Measurements from ENCODE around the gene NFE2.
"Not testable (repeated sequence)": the region's sequence is repeated elsewhere in the genome, so short reads cannot be mapped to it uniquely, and the experiment has no call there.

Gene NFE2
- 0 reads per million in 2 donors for total RNA-seq

DNA sequence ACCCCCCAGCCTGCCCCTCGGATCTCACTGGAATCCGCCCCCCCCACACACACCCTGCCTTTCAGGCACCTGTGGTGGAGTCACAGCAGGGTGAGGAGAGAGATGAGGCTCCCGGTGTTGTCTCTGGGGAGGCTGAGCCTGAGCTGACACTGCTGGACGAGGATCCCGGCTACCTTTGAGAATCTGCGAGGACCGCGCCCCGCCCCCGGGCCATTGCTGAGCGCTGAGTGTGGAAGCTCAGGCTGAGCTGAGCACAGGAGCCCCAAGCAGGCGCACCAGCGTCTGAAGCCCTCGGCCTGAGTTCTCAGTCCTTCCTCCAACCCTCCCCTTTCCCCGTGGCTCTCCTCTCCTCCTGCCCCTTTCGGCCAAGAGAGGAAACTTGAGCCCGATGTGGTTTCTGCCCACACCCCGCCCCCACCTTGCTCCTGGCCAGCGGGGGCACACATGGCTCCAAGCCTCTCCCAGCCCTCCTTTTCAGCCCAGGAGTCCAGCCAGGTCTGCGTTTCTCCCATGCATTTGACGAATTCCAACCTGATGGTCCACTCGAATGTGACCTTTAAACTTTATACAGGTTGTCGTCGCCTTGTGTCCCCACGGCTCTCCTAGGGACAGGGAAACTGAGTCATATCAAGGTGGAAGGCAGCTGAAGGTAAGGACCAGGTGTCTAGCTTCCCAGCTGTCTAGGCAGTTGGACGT is at the start of gene NFE2:
Gene NFE2, minus strand, starts transcription at position 284 of the 696 bp plus-strand sequence. CDS start 5,767 bp downstream, outside the sequence.
- no peak for DNase-seq

DNA sequence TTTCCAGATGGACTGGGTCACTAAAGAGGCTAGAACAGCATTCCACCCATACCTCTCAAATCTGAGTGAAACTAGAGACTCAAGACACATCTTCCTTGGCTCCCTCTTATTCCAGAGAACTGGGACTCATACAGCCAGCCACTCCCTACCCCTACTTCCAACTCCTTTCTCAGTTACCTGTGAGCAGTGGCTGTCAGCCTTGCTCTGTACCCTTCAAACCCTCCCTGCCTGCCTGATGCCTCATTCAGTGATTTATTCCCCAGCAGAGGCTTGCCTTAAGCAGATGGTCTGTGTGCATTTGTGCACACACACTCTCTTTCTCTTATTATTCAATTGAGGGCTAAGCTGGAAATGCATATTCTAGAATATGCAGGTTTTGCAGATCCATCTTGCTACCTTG is 48.9 kb upstream of the NFE2 start:
- DNase-seq = no peak

DNA sequence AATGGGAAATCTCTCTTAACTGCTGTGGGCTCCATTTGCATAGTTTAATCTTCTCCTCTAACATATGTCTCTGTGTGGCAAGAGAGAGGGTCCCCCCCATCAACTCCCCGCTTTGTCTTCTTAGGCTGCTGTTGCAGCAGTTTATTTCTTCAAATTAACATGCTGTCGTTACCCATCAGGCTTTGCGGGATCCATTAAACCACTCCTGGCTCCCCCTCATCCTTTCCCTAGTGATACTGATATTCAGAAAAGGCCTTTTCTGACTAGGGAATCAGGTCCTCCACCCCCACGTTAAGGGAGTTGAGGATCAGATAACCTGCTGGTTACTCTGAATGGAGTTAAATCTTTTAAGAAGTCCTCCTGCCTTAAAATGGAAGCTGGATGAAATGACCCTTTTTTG is 48.2 kb upstream of the NFE2 start:
- no peak for DNase-seq

DNA sequence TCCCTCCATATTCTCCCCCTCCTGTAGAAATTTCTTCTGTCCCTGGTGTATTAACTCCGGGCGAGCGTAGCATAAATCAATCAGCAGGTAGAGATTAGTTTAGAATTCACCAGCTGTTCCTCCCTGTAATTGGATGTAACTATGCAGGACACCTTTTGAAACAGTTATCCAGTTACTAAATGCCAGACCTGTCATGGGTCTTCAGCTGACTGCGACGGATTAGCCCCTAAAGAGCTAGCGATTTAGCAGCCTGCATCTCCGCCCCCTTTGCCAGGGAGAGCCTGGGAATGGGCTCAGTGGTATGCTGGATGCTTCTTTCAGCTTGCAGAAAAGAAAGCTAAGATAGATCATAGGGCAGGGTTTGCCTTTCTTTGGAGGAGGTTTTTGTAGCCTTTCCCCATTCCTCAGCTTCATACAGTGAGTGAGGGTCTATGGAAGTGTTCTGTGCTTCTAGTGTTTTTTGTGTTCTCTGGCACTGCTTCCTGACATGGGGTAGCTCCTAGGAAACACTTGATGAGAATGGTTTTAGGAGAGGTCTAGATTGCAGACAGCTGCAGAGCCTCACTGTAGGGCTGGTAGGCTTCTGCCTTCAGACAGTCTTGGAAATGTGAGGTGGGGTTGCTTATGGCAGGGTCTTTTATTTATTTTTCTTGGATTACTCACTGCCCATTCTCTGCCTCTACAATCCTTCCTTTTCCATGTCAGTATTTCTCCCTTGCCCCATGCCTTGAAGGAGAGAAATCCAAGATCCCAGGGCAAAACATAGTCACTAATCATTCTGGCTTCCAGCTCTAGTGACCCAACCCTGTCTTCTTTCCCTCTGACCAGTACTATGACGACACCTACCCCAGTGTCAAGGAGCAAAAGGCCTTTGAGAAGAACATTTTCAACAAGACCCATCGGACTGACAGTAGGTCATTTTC is 40.8 kb upstream of the NFE2 start:
- no peak for DNase-seq

DNA sequence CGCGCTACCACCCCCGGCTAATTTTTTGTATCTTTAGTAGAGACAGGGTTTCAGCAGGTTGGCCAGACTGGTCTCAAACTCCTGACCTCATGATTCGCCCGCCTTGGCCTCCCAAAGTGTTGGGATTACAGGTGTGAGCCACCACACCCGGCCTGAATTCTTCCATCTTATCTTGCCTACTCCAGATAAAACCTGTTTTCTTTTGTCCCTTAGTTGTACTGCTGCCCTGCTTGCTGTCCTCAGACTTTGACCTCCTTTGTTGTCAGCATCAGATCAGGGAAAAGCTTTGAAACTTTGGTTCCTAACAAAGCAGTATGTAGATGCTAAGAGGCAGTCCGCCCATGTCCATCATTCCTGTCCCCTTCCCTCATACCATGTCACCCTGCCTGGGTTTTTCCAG is 40.0 kb upstream of the NFE2 start:
- no peak for DNase-seq

DNA sequence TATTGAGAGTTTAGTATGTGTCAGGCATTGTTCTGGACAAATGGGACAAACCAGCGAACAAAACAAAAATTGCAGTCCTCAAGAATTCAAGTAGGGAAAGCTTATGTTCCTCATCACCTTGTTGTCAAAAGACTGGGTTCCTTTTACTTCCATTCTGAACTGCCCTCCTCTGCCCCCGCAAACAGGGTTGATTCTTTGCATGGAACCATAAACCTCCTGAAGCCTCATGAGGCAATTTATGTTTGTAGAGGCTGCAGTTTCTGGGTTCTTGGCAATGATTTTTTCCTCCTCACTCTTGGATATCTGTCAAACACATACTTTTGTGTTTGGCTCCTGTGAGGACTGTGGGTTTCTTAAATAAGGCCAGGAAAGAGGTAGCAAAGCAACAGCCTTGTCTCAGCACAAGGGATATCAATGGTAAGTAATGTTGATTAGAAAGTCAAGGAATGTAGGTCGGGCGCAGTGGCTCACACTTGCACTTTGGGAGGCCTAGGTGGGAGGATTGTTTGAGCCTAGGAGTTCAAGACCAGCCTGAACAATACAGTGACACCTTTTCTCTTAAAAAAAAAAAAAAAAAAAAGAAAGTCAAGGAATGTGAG is 38.0 kb upstream of the NFE2 start:
- no peak for DNase-seq

DNA sequence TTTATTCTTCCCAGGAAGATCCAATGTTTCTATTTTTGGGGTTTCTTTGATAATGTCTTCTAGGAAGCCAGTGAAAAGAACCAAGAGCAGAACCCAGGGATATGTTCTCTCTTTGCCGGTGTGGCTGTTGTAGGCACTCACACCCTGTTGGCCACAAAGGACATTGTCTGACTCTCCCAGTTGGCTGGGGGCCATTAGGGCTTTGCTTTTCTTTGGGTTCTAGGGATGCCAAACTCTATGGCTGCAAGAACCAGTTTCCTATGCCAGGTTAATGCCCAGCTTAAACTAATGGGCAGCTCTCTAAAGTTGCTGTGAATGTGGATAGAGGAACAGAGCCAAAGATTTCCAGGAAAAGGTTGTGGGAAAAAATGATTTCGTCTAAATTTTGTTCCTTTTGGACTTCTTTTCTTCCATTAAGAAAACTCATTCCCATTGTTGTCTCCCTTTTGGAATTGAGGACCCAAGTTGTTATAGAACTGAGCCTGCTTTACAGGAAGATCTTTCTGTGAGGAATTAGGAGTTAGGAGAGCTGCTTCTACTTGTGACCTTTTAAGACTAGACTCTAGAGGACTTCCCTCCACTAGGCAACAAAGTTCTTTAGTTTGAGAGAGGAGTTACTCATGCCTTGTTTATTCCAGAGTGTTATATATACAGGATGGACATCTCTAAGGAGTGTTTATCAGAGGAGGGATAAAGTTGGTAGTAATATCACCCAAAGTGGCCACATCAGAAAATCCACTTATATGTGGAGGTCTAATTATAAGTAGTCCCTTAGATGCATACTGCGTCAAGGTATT is 37.2 kb upstream of the NFE2 start:
- no peak for DNase-seq

DNA sequence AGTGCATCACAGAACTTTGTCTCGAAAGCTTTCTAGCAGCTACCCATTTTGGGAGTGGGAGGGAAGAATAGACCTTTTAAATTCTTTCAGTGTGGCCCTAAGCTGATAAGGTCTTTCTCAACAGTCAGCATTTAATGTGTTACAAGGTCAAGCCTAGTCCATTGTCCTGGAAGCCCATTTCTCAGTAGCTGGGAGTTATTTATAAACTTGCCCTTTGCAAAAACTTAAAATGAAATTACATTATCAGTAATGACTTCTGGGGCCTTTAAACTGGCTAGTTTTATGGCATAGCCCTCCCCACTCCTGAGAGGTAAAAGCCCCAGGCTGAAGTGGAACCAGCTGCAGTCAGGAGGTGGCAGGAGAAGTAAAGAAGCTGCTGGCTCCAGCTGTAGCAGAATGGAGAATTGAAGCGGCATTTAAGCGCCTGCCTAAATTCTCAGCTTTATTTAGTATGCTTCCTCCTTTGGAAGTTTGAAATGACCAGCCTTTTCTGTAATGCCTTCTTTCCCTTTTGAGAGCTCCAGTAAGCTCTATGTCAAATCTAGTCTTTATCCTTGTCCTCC is 36.5 kb upstream of the NFE2 start:
- no peak for DNase-seq

DNA sequence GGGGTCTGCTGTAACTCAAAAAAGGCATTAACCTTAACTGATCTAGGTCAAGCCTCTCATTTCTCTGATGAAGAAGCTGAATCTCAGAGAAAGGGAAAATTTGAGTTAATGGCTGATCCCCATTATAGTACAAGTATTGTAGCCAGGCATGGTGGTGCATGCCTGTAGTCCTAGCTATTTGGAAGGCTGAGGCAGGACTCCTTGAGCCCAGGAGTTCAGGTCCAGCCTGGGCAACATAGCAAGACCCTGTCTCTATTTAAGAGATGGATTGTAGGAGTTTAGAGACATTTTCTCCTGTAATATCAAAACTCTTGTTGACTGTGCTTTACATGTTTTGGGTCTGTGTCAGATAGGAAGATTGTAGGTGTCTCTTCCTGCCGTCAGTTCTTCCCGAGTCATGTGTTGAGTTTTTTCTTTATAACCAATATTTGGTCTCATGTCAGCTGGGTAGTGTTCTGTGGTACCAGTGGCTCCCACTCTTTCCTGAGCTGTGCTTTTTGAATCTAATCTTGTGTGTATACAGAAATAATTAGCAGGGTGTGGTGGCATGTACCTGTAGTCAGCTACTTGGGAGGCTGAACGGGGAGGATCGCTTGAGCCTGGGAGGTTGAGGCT is 32.7 kb upstream of the NFE2 start:
- no peak for DNase-seq

DNA sequence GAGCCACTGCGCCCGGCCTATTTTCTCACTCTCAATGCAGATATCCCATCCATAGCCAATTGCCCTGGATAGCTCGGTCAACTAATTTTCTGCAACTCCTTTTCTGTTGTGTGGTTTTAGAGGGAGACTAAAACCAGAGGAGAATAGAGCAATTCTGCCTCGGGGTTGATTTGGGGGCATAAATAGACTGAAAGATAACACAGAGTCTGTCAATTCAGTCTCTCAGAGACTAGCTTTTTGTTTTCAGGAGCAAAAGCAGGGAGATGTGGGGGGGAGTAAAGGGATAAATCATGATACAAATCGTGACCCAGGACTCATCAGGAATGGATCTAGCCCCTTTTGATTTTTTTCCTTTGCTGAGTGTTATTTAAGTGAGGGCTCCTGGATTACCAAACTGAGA is 30.6 kb upstream of the NFE2 start:
- no peak for DNase-seq

DNA sequence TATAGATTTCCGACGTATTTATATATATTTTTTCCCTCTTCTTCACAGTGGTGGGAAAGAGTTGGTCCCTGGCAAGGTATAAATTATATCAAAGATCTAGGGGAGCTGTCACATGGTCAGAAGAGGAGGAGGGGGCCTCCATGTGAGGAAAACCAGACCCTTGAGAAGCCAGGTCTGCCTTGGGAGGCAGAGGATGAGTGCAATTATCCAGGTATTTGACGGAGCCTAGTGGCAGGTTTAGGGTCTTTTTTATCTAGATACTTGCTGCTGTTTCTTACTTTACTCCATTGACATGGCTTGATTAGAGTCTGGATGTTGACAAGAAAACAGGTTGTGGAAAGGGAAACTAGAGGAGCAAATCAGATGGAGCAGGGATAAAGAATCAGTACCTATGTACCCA is 29.6 kb upstream of the NFE2 start:
- no peak for DNase-seq

DNA sequence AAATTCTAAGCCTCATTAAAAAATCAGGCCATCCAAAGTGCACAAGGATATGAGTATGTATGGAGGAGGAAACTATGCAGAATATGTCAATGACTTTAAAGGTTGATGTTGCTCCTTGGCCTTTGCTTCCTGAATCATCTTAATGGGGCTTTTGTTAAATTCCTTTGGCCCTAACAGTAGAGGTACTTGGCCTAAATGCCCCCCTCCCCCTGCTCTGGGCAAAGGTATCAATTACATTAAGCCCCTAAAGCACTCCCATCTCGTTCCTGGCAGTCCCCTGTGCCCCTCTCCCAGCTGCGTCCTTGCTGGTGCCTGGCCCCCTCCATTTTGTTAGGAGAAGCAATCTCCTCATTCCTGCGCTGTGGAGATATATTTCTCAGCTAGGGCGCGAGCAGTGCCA is 28.9 kb upstream of the NFE2 start:
- no peak for DNase-seq

DNA sequence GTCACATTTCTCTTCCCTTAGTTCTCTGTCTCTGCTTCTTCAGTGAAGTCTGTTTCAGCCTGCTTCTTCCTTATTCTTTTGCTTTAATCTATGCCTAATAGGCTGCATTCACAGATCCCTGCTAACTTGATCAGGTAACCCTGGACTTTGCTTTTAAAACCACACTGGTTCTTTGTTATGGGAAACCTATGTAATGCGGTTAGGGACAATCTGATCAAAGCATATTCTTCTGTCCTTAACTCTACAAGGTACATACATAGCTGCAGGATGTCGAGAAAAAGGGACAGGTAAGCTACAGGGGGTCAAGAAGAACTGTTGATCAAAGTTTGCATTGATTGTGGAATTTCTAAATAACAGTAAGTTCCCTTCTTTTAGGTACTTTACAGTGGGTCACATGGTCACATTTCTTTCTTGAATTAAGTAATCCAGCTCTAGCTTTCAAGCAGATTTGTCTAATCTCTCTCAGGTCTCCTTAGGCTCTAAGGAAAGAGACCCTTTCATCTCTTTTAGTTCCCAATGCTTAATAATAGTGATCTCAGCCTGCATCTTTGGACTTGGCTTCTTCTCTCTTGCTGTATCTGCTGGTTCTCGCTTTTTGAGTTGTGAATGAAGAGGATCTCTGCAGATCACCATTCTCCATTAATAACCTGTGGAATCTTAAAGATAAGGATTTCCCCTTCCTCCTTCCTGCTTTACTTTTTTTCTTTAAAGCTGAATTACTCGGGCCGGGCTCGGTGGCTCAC is 28.0 kb upstream of the NFE2 start:
- no peak for DNase-seq

DNA sequence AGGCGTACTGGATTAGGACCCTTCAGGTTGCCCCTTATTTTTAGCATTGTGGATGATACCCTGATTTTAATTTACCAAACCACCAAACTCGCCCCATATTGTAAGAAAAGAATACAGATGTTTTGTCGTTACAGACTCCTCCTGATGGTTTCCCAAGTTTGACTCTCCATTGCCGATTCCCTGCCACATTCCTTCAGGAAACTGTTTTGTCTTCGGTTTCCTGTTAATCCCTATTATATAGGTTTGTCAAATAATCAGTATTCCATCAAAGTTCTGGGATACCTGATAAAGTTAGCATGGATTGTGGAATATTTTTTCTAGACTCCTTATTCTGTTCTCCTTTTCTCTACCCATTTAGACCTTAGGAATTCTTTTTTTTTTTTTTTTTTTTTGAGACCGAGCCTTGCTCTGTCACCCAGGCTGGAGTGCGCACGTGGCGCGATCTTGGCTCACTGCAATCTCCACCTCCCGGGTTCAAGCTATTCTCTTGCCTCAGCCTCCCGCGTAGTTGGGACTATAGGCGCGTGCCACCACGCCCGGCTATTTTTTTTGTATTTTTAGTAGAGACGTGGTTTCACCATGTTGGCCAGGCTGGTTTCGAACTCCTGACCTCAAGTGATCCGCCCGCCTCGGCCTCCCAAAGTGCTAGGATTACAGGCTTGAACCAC is 24.8 kb upstream of the NFE2 start:
- peak in 1 of 5 experiments; percentile 12 for DNase-seq

DNA sequence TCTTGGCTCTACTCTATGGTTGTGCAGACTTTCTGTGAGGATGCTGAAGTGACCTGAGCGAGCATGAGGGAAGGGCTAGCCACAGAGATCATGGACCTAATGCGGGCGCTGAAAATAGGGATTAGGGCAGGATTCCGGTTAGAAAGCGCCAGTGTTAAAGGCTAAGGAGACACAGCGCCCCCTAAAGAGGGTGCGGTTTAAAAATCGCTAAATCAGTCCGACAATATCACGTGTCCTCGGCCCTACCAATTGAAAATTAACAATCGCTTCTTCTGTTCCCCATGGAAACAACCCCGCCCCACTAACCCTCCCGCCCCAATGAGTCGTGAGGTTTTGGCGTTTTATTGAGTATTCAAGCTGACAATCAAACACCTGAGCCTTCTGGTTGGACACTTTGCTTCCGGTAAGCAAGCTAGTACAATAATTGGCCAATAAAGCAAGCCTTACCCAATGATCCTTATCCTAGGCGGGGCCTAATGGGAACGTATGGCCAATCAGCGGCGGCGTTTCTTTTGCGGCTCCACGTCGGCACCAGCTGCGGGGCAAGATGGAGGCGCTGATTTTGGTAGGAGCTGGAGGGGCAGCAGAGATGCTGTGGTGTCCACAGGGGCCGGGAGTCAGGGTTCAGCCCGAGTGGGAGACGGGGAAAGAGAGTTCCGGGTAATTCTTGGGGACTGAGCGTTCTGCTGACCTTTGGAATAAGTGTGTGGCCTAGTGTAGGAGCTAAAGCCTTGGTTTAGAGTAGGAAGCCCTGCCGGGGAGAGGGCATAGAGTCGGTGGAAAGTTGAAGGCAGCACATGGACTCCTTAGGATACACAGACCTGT is 24.0 kb upstream of the NFE2 start, which contains the start of gene COPZ1:
Gene COPZ1, plus strand, starts transcription at position 515 of the 825 bp plus-strand sequence. Its CDS starts 33 bp downstream, at position 548.
- peak; percentile 73 to 99 (median 88) for DNase-seq

DNA sequence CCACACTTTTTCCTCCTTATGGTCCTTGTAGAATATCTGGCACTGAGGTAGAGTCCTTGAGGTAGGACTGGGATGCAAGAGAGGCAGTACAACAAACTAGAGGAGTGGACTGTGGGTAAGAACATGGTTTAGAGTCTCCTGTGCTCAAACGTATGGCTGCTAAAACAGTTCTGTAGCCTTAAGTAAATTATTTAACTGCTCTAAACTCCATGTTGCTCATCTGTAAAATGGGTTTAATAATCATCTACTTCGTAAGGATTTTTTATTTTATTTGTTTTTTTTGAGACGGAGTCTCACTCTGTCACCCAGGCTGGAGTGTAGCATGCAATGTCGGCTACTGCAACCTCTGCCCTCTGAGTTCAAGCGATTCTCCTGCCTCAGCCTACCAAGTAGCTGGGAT is 20.5 kb upstream of the NFE2 start:
- no peak for DNase-seq

DNA sequence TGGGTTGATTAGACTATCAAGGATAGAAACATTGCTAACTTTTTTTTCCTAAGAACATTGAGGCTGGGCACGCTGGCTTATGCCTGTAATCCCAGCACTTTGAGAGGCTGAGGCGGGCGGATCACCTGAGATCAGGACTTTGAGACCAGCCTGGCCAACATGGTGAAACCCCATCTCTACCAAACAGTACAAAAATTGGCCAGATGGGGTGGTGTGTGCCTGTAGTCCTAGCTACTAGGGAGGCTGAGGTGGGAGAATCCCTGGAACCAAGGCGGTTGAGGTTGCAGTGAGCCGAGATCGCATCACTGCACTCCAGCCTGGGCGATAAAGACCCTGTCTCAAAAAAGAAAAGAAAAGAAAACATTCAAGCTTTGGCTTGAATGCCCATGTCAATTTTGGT is 11.5 kb upstream of the NFE2 start:
- not testable (repeated sequence) for DNase-seq

DNA sequence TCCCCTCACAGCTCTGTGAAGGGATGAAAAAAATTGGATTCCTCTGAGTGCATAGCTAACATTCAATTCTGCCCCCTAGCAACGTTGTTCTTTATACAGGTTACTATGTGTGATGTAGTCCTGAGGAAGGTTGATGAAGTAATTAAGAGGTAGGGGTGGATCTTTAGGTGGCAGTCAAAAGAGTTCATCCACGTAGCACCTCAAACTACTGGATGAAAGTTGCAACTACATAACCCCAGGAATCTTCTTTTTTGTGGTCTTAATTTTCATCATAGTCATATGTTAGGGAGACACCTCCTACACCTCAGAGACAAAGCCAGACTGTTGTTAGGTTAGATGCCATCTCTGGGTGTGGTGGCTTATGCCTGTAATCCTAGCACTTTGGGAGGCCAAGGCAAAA is 10.2 kb upstream of the NFE2 start:
- no peak for DNase-seq

DNA sequence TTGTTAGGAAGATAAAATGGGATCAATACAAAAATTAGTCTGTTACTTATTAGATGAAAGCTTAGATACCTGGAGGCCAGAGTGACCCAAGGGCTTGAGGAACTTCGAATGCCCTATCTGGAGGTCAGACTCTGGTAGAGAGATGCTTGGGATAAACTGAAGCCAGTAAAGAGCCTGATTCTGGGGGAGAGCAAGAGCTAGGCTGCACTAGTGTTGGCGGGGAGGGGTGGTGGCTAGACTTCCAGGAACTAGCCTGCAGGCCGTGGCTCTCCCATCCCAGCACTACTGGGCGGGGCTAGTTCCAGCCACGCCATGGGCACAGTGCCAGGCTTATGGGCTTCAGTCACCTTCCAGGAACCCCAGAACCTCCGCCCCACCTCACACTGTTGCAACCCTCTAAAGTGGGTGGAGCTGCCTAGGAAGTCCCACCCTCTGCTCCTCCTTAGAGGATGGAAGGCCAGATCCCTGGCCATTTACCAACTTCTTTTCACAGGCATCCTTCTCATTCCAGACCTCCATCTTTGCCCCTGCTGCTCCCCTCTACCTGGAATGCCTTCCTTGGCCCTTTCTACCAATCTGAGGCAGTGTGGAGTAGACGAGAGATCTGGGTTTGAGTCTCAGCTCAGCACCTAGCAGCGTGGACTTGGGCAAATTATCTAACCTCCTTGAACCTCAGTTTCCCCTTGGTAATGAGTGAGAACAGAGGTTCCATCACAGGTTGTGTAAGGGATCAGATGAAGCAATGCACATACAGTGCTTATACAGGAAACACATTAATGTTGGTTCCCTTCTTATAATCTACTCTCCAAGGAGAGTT is 6.3 kb upstream of the NFE2 start:
- no peak for DNase-seq
